MM.1S (cell line): ENCODE data around the gene JPH3.

Source experiments
- CTCF ChIP-seq: fragments of 300-600 bp; sonication (generic); IDR thresholded peaks from 2 replicates; pipeline ENCODE4 v1.5.1; 2016; ENCODE audit warnings: antibody characterized with exemption, low read length, mixed read lengths
- EZH2 ChIP-seq: fragments of 300-600 bp; sonication (generic); optimal IDR thresholded peaks from 2 replicates; pipeline ENCODE3; 2017; ENCODE audit warnings: low read depth, mild to moderate bottlenecking, antibody characterized with exemption, low read length, mixed read lengths
- EZH2phosphoT487 ChIP-seq: fragments of 300-600 bp; sonication (generic); IDR thresholded peaks from 2 replicates; pipeline ENCODE4 v1.6.1; 2018; ENCODE audit warnings: antibody characterized with exemption, low read length

DNA sequence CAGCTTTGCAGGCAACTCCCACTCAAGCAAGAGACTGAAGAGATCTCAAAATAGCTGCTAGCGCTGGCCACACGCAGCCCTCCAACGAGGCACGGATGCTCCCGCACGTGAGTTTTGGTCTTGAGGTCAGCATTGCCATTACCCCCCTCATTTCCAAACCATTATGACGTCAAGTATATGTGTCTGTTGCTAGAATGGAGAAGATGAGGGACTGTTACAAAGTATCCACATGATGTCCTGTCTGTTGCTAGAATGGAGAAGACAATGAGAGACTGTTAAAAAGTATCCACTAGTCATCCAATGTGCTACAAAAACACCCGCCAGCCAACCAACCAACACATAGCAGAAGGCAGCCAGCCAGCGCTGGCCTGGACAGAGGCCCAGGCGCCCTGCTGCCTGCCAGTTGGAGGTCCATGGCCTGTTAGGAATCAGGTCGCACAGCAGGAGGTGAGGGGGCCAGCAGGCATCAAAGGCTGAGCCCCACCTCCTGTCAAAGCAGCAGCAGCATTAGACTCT is 138.7 kb downstream of the JPH3 start:
- no peak for TF ChIP-seq CTCF
- no peak for TF ChIP-seq EZH2phosphoT487
- TF ChIP-seq EZH2, result no peak
